Breast epithelium (tissue), 4 donors: ENCODE results near the gene TYRP1. TPM values are rescaled to one million over a fixed set of nuclear protein-coding genes. Genes with fewer than 3 reads are reported as not detected.

ENCODE experiments used
- DNase-seq, 2 donors: peaks; one replicate each; pipeline ENCODE4 v3.0.0-alpha.2; 2019; ENCODE audit warnings: low spot score in 2 of 2
- H3K27ac ChIP-seq, 2 donors: fragments of 200-600 bp; sonication (generic) in 1 of 2; one replicate each; pipeline ENCODE4 v1.5.1; 2016 to 2019; ENCODE audit warnings: mild to moderate bottlenecking in 1 of 2
- H3K27me3 ChIP-seq, 2 donors: fragments of 200-600 bp; sonication (generic) in 1 of 2; one replicate each; pipeline versions ENCODE4 v1.5.1 to v1.6.0; 2017 to 2019; ENCODE audit warnings: control low read depth in 1 of 2, mild to moderate bottlenecking in 1 of 2
- H3K36me3 ChIP-seq: fragments of 200-600 bp; one replicate; pipeline ENCODE4 v1.5.1; 2019
- H3K4me1 ChIP-seq, 2 donors: fragments of 200-600 bp; sonication (generic); one replicate each; pipeline ENCODE4 v1.5.1; 2016 to 2019; ENCODE audit warnings: control low read depth in 1 of 2
- H3K4me3 ChIP-seq, 3 donors: fragments of 200-600 bp; sonication (generic); 1 replicate in 2 of 3; 2 replicates in 1 of 3; pipeline ENCODE4 v1.5.1; 2016 to 2019; ENCODE audit warnings: mild to moderate bottlenecking in 3 of 3, moderate library complexity in 2 of 3
- H3K9me3 ChIP-seq, 2 donors: fragments of 200-600 bp; sonication (generic) in 1 of 2; one replicate each; pipeline ENCODE4 v1.5.1; 2016 to 2019; ENCODE audit warnings: control low read depth in 1 of 2
- CTCF ChIP-seq, 3 donors: fragments of 450-650 bp; IDR thresholded peaks; one replicate each; pipeline ENCODE4 v1.5.1; 2016 to 2017; ENCODE audit warnings: antibody characterized with exemption in 3 of 3, mild to moderate bottlenecking in 3 of 3, moderate library complexity in 3 of 3
- POLR2A ChIP-seq: fragments of 450-650 bp; IDR thresholded peaks from one replicate; pipeline ENCODE4 v1.6.1; 2016; ENCODE audit warnings: antibody characterized with exemption, mild to moderate bottlenecking, moderate library complexity
- POLR2AphosphoS5 ChIP-seq, 3 donors: sonication (generic); formaldehyde crosslinking; IDR thresholded peaks; one replicate each; pipeline ENCODE4 v1.6.1; 2017; ENCODE audit warnings: antibody characterized with exemption in 3 of 3
- intact Hi-C: fragments of 100-400 bp; cut with DNase I; formaldehyde crosslinking; loops from one replicate; pipeline ENCODE4 v1.15.1; 2023; ENCODE audit warnings: low total_unique reads
- total RNA-seq, 3 donors: library from RNA; depleted of rRNA; stranded (reverse); fragments of >200 nt; gene quantifications; one replicate each; pipeline ENCODE4 v1.1.0, GENCODE V29; 2016

TYRP1 gene
- total RNA-seq, result not detected

- intact Hi-C loops, result no loop called here
- DNase-seq, result no peak
These were observed at the start of gene TYRP1 for GRCh38 chr9:12693141-12693540. Gene TYRP1 (plus strand): TSS chr9:12693385. CDS start chr9:12693997, 612 bp downstream.

GRCh38 chr9:12643686-12644085, 49.5 kb upstream of the TYRP1 start:
- Histone ChIP-seq H3K4me1 (no peaks in the 10 kb centered on the region), H3K27me3 (no peaks in the 10 kb centered on the region), H3K27ac (no peak overlapping the region), H3K9me3 (no peaks in the 10 kb centered on the region), H3K4me3 (no peak overlapping the region), H3K36me3 (no peaks in the 10 kb centered on the region)
- no peak for DNase-seq
- TF ChIP-seq POLR2A, result no peak
- no peak for TF ChIP-seq CTCF (IDR thresholded peaks at IDR 0.05)
- TF ChIP-seq POLR2AphosphoS5 (IDR thresholded peaks at IDR 0.05), result no peak
- intact Hi-C loops, result no loop called here

More at GRCh38 chr9:12693141-12693540, at the start of gene TYRP1:
- H3K9me3 ChIP-seq, result no peaks in the 10 kb centered on the region
- no peak within 1 kb of the TSS for H3K27ac ChIP-seq
- no peaks in the 10 kb centered on the region for H3K36me3 ChIP-seq
- H3K4me3 ChIP-seq, result no peak within 1 kb of the TSS
- no peaks in the 10 kb centered on the region for H3K27me3 ChIP-seq
- H3K4me1 ChIP-seq, result no peaks in the 10 kb centered on the region
- TF ChIP-seq POLR2A (no peak), POLR2AphosphoS5 (IDR thresholded peaks at IDR 0.05) (no peak), CTCF (IDR thresholded peaks at IDR 0.05) (no peak)

- Histone ChIP-seq H3K27me3 (no peaks in the 10 kb centered on the region), H3K4me1 (no peaks in the 10 kb centered on the region), H3K9me3 (no peaks in the 10 kb centered on the region), H3K36me3 (no peaks in the 10 kb centered on the region), H3K4me3 (no peak overlapping the region), H3K27ac (no peak overlapping the region)
- TF ChIP-seq POLR2A (no peak), CTCF (IDR thresholded peaks at IDR 0.05) (no peak), POLR2AphosphoS5 (IDR thresholded peaks at IDR 0.05) (no peak)
- DNase-seq, result no peak
- intact Hi-C loops, result no loop called here
These were observed 44.3 kb upstream of the TYRP1 start for GRCh38 chr9:12648925-12649324.

- H3K36me3 ChIP-seq, result no peaks in the 10 kb centered on the region
- intact Hi-C loops, result no loop called here
- no peak overlapping the region for H3K4me3 ChIP-seq
- DNase-seq, result no peak
- no peak overlapping the region for H3K27ac ChIP-seq
- TF ChIP-seq POLR2A (no peak), CTCF (IDR thresholded peaks at IDR 0.05) (no peak), POLR2AphosphoS5 (IDR thresholded peaks at IDR 0.05) (no peak)
- no peaks in the 10 kb centered on the region for H3K4me1 ChIP-seq
- no peaks in the 10 kb centered on the region for H3K27me3 ChIP-seq
- H3K9me3 ChIP-seq, result no peaks in the 10 kb centered on the region
These were observed 42.1 kb upstream of the TYRP1 start for GRCh38 chr9:12651125-12651524.

GRCh38 chr9:12652973-12653372, 40.2 kb upstream of the TYRP1 start:
- Histone ChIP-seq H3K4me1 (no peaks in the 10 kb centered on the region), H3K4me3 (no peak overlapping the region), H3K9me3 (peaks cover 0 to 7% of the 10 kb centered on the region in 2 donors), H3K27me3 (no peaks in the 10 kb centered on the region), H3K27ac (no peak overlapping the region), H3K36me3 (no peaks in the 10 kb centered on the region)
- intact Hi-C loops, result no loop called here
- no peak for DNase-seq
- TF ChIP-seq POLR2A, result no peak
- no peak for TF ChIP-seq CTCF (IDR thresholded peaks at IDR 0.05)
- TF ChIP-seq POLR2AphosphoS5 (IDR thresholded peaks at IDR 0.05), result no peak
